ENCODE data around the gene COX6B2.
"Not testable (repeated sequence)": the region's sequence is repeated elsewhere in the genome, so short reads cannot be mapped to it uniquely, and the experiment has no call there.

The COX6B2 gene

GRCh38 chr19:55354698-55355212, at the start of gene COX6B2:
Gene COX6B2 (minus strand): TSS chr19:55354719. CDS start chr19:55354521, 198 bp downstream.
- DNase-seq: no peak

- no peak for DNase-seq
Observed at GRCh38 chr19:55402509-55402908, 48.0 kb upstream of the COX6B2 start.

DNA sequence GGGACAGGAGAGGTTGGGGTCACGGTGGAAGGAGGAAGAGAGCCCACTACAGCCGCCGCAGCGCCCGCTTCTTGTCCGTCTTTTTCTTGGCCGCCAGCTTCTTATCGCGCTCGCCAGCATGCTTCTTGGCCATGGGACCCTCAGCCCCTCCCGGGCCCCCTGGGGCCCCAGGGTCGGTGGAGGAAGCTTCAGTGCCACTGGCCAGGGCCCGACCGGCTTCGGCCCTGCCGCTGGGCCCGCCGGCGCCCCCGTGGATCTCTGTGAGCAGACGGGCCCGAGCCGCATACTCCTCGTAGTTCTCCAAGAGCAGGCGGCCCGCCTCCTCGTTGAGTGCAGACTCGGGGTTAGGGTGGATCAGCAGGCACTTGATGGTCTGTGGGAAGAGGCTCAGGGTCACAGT, 46.9 kb upstream of the COX6B2 start:
- DNase-seq: not testable (repeated sequence)

GRCh38 chr19:55400281-55401087, 46.0 kb upstream of the COX6B2 start:
- no peak for DNase-seq

DNA sequence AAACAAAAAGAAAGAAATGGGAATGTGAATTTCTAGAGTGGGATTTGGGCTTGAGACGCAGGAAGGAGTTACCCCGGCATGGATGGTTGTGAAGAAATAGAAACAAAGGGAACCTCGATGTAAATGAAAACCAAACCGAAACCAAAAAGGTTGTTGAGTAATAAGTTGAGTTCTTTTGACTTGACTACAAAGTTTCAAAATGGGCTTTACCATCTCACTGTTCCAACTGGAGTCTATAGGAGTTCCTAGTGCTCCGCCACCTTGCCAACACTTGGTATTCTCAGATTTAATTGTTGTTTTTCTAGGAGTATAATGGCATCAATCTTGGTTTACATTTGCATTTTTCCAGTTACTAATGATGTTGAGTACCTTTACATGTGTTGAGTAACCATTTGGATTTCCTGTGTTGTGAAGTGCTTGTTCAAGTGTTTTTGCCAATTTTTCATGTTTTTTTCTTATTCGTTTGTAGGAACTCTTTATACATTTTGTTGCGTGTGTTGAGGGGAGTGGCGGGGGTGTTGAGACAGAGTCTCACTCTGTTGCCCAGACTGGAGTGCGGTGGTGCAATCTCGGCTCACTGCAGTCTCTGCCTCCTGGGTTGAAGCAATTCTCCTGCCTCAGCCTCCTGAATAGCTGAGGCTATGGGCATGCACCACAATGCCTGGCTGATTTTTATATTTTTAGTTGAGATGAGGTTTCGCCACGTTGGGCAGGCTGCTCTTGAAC, 43.8 kb upstream of the COX6B2 start:
- peak; percentile 68 to 88 (median 70) for DNase-seq

- no peak for DNase-seq
Observed at GRCh38 chr19:55392820-55393761, 38.6 kb upstream of the COX6B2 start.

DNA sequence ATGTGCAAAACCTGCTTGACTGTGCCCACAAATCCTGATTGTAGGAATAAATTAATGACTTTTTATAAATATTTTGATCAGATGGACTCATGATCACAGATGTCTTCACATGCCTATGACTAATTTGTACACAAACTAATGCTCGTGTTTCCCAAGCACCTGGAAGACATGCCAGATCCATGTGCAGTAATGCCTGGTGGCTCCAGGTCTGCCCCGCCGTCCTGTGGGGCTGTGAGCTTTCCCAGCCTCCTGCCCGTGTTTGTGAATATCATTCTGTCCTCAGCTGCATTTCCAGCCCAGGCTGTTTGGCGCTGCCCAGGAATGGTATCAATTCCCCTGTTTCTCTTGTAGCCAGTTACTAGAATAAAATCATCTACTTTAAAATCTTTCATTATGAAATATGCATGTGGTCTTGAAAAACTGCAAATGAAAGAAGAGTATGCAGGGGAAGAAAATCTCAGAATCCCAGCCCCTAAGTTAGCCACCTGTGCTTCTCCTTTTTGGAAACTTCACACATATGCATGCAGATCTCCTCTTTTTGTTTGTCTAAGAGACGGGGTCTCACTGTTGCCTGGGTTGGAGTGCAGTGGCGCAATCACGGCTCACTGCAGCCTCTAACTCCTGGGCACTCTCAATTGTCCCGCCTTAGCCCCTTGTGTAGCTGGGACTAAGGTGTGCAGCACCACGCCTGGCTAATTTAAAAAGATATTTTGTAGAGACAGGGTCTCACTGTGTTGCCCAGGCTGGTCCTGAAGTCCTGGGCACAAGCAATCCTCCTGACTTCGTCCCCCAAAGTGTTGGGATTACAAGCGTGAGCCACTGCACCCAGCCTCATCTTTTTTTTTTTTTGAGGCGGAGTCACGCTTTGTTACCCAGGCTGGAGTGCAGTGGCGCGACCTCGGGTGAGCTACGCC, 37.4 kb upstream of the COX6B2 start:
- no peak for DNase-seq

DNA sequence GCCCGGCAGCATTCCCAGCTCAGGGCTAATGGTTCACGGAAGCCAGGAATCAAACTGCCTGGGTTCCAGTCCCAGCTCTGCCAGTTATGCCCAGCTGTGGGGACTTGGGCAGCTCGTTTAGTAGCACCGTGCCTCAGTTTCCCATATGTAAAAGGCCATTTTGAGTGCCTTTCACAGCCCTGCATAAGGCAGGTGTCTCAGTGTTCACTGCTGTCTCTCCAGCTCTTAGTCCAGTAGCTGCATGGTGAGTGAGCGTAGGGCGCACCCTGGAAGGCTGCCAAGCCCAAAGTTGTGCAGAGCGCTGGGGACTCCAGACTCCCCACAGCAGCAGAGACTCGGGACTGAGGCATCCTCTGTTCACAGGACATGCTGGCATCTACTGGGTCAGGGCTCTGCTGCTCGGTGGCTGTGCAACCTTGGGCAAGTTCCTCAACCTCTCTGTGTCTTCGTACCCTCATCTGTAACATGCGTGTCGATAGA, 36.7 kb upstream of the COX6B2 start:
- DNase-seq: no peak

DNA sequence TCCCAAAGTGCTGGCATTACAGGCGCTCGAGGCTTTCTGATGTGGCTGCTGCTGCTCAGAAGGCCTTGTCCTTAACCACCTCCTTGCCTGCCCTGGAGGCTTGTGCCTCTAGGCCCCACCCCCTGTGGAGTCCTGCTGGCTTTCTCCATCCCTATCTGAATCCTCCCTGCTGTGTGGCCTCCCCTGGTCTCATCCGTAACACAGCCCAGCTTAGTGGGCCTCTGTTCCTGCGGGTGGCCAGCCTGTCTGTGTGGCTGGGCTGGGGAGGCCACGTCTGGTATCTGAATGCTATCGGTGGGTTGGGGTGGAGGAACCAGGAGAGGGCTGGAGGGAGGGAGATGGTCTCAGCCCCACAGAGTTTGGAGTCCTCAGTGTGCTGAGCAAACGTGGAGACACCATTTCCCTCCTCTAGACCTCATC, 36.0 kb upstream of the COX6B2 start:
- no peak for DNase-seq

GRCh38 chr19:55389386-55390317, 35.1 kb upstream of the COX6B2 start:
- no peak for DNase-seq

DNA sequence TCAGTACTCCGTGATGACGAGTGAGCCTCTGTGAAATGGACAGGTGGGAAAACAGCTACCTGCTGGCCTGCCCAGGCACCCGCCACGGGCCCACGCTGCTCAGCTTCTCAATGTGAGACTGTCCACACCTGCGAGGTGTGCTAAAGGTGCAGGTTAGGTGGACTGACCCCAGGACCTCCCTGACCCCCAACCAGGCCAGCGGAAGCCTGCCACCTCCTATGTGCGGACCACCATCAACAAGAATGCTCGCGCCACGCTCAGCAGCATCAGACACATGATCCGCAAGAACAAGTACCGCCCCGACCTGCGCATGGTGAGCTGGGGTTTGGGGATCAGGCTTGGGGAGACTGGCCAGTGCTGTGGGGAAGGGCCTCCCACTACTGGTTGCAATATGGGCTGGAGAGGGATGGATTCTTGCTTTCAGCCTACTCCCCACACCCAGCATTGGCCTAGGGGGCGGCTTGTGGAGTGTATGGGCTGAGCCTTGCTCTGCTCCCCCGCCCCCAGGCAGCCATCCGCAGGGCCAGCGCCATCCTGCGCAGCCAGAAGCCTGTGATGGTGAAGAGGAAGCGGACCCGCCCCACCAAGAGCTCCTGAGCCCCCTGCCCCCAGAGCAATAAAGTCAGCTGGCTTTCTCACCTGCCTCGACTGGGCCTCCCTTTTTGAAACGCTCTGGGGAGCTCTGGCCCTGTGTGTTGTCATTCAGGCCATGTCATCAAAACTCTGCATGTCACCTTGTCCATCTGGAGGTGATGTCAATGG, 33.4 kb upstream of the COX6B2 start:
- DNase-seq: no peak

DNA sequence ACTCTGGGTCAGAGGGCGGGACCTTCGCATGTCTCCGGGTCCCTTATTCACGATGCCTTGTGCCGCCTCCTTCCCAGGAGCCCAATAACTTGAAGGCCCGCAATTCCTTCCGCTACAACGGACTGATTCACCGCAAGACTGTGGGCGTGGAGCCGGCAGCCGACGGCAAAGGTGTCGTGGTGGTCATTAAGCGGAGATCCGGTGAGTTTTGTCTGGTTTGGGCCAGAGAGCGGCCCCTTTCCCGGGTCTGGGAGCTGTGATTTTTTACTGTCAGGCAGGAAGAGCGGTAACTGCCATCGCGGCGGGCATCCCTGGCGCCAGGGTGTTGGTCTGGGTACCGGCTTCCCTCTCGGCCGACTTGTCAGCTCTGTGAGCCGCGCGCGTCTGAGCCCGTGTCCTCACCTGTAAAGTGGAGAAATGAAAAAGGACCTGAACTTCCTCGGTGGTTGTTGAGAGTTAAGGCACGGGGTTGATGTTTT, 32.0 kb upstream of the COX6B2 start:
- DNase-seq: peak in 2 of 3 donors; percentile 32 to 56

DNA sequence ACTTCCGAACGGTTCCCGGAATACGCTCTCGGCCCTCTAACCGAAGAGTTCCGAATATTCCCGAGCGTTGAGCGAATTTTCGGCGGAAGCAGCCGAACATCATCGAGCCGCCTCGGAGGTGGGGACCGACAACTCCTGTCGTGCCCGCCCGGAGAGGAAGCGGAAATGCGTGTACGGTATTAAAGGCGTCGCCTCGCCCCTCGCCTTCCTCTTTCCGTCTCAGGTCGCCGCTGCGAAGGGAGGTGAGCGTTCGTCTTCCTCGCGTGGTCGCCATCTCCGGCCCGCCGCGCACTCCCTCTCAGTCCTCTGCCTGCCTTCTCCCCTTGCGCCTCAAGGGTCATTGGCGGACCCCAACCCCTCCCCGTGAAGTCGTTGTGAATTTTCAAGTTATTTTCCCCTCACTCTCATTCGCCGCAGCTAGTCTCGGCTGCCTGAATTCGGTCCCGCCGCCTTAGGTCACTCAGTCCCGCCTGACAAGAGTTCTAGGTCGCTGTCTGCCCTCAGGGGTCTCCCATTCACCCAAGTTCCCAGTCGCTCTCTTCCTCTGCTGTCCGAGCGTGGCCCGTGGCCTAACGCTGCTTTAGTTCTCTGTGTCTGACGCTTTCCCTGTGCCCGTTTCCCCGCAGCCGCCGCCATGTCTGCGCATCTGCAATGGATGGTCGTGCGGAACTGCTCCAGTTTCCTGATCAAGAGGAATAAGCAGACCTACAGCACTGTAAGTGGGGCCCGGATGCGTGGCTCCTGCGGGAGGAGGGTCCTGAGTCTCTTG, 31.4 kb upstream of the COX6B2 start, which contains the start of gene RPL28:
Gene RPL28, plus strand, starts transcription at position 209 of the 769 bp plus-strand sequence. Its CDS starts 426 bp downstream, at position 635.
- DNase-seq: peak; percentile 98 to 100 (median 100)

GRCh38 chr19:55384920-55385723, 30.6 kb upstream of the COX6B2 start:
- peak; percentile 94 to 95 (median 94) for DNase-seq

DNA sequence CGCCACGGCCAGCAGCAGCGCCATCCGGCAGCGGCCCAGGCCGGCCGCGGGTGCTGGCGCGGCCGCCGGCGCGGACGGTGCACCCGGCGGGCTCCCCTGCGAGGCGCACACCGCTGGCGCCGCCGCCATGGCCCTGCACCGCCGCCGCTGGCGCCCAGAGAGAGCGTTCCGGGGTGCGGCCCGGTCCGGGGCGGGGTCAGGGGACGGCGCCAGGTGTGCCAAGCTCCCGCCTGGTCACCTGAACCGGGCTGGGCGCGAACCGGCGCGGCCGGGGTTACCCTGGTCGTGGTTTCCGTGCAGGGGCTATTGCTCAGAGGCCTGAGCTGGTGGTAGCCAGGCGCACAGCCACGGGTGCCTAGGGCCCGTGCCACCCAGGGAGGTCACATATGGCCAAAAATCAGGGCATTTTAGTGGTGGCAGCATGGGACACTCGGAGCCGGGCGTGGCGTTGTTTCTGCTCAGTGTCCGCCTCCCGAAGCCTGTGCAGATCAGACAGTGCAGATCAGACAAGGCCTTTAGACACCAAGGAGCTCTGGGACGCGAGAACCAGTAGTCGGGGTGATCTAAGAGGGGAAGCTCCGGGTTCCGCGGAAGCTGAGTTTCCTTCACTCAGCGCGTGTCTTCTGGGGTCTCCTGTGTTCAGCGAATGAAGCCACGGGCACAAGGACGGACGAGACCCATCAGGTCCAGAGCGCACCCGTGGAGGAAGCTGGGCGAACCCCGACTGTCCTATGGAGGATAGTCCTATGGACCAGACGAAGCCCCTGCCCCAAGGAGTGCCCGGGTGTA, 29.8 kb upstream of the COX6B2 start, which contains the start of gene TMEM238:
Gene TMEM238, minus strand, starts transcription at position 162 of the 789 bp plus-strand sequence. Its CDS starts 33 bp downstream, at position 129.
- DNase-seq: peak; percentile 47 to 52 (median 49)

Measured in suppressor macrophage treated with lipopolysaccharide for 1 hour (primary cell).